Neural crest cell (in vitro differentiated cells): ENCODE results near the gene GPR139. TPM values are rescaled to one million over a fixed set of nuclear protein-coding genes. Genes with fewer than 3 reads are reported as not detected.
A peak's percentile ranks its signal among the peaks of the same experiment; 100 is the strongest.

Experiments used
- DNase-seq: peaks from one replicate; pipeline ENCODE4 v3.0.0; 2021; ENCODE audit warnings: low read depth, mixed read lengths, low spot score
- H3K27ac Mint-ChIP-seq: one replicate; pipeline ENCODE4 v1.8.0; 2021; ENCODE audit warnings: mild to moderate bottlenecking, mixed read lengths; ENCODE audit not compliant: unreplicated experiment
- H3K27me3 Mint-ChIP-seq: 2 replicates; pipeline ENCODE4 v1.8.0; 2021; ENCODE audit warnings: low read depth, mild to moderate bottlenecking, mixed read lengths
- H3K36me3 Mint-ChIP-seq: 2 replicates; pipeline ENCODE4 v1.8.0; 2021; ENCODE audit warnings: low read depth, mild to moderate bottlenecking, mixed read lengths
- H3K4me1 Mint-ChIP-seq: 2 replicates; pipeline ENCODE4 v1.8.0; 2021; ENCODE audit warnings: mixed read lengths
- H3K4me3 Mint-ChIP-seq: one replicate; pipeline ENCODE4 v1.8.0; 2021; ENCODE audit warnings: mild to moderate bottlenecking, mixed read lengths
- H3K9me3 Mint-ChIP-seq: 2 replicates; pipeline ENCODE4 v1.8.0; 2021; ENCODE audit warnings: mixed read lengths
- total RNA-seq: library from RNA; stranded (reverse); gene quantifications from 2 replicates; pipeline ENCODE4 v1.2.1, GENCODE V29; 2021
- TF ChIP-seq, protein P1 (sequence below): fragments of 200-600 bp; sonication (generic); conservative IDR thresholded peaks from 2 replicates; pipeline ENCODE4 v1.5.0; 2021; ENCODE audit warnings: antibody characterized with exemption, mild to moderate bottlenecking

The GPR139 gene
- total RNA-seq, 1 donor from 2014 or later: not detected

DNA sequence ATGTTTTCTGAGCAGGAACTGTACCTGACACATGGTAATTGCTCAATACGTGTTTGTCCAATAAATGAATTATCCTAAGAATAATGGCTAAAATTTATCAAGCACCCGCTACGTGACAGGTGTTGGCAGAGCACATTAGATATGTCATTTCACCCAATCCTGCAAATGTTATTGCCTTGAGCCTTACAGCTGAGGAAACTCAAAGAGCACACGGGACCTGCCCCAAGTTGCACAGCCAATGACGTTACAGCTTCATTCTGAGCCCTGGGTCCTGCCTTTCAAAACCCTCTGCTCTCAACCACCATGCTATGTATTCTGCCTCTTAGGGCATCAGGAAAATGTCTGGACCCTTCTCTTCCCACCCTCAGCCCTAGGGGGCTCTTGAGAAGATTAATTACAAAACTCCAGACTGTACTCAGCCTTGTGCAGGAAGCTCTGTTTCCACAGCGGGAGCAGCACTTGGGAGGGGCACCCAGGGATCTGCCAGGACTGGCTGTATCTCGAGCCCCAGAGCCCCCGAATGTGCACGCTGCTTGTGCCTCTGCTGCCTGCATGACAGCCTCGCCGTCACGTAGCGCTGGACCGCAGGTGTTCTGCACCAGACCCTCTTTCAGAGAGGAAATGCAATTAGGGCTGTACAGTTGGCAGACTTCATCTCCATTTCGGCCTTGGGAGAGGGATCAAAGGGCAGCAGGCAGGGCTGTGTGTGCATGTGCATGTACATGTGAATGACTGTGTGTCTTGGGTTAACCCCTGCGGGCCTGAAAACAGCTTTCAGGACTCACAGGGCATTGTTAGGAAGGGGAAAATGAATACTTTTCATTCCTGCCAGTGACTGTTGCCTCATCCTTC, 71.6 kb downstream of the GPR139 start:
- TF ChIP-seq, protein P1, sequence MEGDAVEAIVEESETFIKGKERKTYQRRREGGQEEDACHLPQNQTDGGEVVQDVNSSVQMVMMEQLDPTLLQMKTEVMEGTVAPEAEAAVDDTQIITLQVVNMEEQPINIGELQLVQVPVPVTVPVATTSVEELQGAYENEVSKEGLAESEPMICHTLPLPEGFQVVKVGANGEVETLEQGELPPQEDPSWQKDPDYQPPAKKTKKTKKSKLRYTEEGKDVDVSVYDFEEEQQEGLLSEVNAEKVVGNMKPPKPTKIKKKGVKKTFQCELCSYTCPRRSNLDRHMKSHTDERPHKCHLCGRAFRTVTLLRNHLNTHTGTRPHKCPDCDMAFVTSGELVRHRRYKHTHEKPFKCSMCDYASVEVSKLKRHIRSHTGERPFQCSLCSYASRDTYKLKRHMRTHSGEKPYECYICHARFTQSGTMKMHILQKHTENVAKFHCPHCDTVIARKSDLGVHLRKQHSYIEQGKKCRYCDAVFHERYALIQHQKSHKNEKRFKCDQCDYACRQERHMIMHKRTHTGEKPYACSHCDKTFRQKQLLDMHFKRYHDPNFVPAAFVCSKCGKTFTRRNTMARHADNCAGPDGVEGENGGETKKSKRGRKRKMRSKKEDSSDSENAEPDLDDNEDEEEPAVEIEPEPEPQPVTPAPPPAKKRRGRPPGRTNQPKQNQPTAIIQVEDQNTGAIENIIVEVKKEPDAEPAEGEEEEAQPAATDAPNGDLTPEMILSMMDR: no peak
- no peaks in the 10 kb centered on the region for H3K36me3 Mint-ChIP-seq
- no peak for DNase-seq
- no peaks in the 10 kb centered on the region for H3K4me1 Mint-ChIP-seq
- H3K27me3 Mint-ChIP-seq: peaks cover 45% of the 10 kb centered on the region
- H3K4me3 Mint-ChIP-seq: no peak overlapping the region
- H3K9me3 Mint-ChIP-seq: no peaks in the 10 kb centered on the region
- H3K27ac Mint-ChIP-seq: no peak overlapping the region

DNA sequence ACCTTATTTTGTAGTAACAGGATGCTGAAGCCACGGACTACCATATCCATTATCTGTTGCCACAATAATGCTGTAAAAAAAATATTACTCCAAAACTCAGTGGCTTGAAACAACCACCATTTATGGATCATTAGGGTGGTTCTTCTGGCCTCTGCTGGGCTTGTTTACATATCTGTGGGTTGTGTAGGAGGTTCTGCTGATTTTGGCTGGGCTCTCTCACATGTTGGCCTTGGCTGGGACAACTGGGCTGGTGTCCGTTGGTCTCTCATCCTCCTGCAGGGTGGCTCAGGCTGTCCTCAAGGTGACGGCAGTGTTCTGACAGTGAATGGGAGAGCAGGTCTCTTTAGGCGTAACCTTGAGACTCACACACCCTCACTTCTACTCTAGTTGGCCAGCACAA, 76.0 kb downstream of the GPR139 start:
- Mint-ChIP-seq H3K36me3 (no peaks in the 10 kb centered on the region), H3K4me1 (no peaks in the 10 kb centered on the region), H3K27me3 (peaks cover 41% of the 10 kb centered on the region), H3K27ac (no peak overlapping the region), H3K4me3 (no peak overlapping the region), H3K9me3 (no peaks in the 10 kb centered on the region)
- TF ChIP-seq, protein P1: no peak
- DNase-seq: no peak

DNA sequence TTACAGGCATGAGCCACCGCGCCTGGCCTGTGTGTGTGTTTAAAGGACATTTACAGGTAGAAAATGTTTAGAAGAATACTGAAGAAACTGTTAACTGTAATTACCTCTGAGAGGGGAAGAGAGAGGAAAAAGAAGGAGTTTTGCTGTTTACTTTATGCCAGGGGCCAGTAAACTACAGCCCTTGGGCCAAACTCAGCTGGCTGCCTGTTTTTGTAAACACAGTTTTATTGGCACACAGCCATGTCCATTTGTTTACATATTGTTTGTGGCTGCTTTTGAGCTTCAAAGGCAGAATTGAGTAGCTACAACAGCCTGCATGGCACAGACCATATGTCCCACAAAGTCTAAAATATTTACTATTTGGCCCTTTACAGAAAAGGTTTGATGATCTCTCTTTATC, 76.4 kb downstream of the GPR139 start:
- no peaks in the 10 kb centered on the region for H3K4me1 Mint-ChIP-seq
- H3K9me3 Mint-ChIP-seq: no peaks in the 10 kb centered on the region
- no peak overlapping the region for H3K4me3 Mint-ChIP-seq
- no peak for DNase-seq
- H3K27me3 Mint-ChIP-seq: peaks cover 41% of the 10 kb centered on the region
- no peak overlapping the region for H3K27ac Mint-ChIP-seq
- H3K36me3 Mint-ChIP-seq: no peaks in the 10 kb centered on the region
- TF ChIP-seq, protein P1: no peak

DNA sequence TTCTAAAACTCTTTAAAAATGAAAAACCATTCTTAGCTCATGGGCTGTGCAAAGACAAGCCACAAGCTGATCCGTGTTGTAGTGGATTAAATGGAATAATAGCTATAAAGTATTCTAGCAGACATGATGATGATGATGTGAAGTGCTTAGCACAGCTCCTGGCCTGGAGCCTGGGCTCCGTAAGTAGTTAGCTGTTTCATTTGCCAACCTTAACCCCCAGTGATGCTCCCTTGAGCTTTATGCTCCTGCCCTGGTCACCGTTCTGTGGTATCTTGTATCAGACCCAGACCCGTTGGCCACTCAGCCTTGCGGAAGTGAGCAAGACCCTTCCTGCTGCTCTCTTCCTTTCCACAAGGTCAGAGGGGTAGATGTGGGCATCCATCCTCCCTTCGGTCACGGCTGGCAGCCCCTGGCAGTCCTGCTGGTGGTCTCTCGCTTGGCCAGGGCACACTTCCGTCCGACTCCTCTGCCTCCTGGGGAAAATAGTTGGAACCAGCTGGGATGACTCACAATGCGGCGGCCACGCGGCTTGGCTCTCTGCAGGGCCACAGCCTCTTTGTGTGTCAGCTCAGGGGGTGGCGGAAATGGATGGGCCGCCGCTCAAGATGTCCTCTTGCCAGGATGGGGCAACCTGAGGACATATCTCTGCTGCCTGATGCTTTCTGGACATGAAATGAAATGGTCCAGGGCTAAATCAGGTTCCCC, 79.1 kb downstream of the GPR139 start:
- no peak for DNase-seq
- no peaks in the 10 kb centered on the region for H3K4me1 Mint-ChIP-seq
- no peaks in the 10 kb centered on the region for H3K36me3 Mint-ChIP-seq
- no peaks in the 10 kb centered on the region for H3K9me3 Mint-ChIP-seq
- TF ChIP-seq, protein P1: no peak
- no peak overlapping the region for H3K4me3 Mint-ChIP-seq
- H3K27ac Mint-ChIP-seq: peak overlapping the region; percentile 88
- peaks cover 49% of the 10 kb centered on the region for H3K27me3 Mint-ChIP-seq

DNA sequence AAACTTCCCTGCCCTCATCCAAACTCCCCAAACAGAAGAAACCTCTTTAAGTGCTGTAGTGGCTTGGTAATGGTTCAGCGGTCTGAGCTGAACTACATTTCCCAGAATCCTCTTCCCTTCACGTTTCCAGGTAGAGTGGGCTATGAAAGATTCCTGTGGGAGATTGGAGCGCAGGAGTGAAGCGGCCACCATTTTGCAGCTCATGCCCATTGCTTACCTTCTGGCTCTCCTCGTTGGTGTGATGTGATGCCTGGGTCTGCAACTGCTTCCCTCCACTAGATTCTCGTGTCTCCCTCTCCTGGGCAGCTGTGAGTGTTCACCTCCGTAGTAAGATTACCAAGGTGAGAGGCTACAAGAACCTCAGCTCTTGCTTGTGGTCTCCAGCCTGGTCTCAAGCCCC, 82.1 kb downstream of the GPR139 start:
- Mint-ChIP-seq H3K4me3 (no peak overlapping the region), H3K27me3 (peaks cover 69% of the 10 kb centered on the region), H3K36me3 (no peaks in the 10 kb centered on the region), H3K27ac (no peak overlapping the region), H3K4me1 (no peaks in the 10 kb centered on the region), H3K9me3 (no peaks in the 10 kb centered on the region)
- no peak for DNase-seq
- TF ChIP-seq, protein P1: no peak
